Measurements from ENCODE around the gene SLC39A7. TPM values are rescaled to one million over a fixed set of nuclear protein-coding genes. Genes with fewer than 3 reads are reported as not detected.

The SLC39A7 gene
- total RNA-seq, 2 donors from 2014 or later: 80.1 to 132 TPM

DNA sequence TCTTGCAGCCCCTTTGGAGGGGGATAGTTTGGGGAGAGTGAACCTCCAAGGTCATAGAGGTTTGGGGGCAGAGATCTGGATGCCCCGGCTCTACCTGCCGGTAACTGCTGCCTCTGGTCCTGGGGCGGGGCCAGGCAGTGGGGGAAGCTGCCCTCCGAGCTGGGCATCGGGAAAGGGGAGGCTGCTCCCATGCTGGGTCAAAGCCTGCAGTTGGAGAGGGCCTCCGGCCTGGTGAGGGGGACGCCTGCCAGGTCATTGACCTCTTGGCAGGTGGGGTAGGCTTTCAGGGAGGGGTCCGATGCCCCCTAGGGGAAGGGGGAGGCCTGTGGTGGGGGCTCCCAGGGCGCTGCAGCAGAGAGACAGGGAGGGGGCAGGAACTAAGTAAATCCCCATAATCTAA lies 15.5 kb upstream of the SLC39A7 start:
- ATAC-seq: no peak
- no peak for DNase-seq
- intact Hi-C loops (cut with DNase I): no loop called here

DNA sequence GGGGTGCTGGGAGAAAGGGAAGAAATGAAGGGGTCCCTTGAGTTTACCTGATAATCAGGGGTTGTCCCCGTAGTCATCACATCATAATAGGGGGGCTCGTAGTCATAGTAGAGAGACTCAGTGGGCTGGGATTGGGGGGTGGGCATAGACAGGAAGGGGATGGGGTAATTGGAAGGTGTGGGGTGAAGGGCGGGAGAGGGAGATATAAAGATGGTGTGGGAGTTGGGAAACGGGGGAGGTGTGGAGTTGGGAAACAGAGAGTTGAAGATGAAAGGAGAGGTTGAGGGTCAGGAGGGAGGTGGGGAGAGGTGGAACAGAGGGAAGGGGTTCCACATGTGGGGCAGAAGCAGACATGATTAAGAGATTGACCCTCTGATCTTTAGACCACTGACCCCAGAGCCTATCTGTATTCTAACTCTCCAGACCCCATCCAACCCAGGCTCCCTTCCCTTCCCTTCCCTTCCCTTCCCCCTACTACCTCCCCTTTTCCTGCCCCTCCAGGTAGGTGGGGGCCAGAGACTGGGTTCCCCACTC lies 14.9 kb upstream of the SLC39A7 start:
- DNase-seq (no peak), ATAC-seq (no peak)
- intact Hi-C loops (cut with DNase I): no loop called here

DNA sequence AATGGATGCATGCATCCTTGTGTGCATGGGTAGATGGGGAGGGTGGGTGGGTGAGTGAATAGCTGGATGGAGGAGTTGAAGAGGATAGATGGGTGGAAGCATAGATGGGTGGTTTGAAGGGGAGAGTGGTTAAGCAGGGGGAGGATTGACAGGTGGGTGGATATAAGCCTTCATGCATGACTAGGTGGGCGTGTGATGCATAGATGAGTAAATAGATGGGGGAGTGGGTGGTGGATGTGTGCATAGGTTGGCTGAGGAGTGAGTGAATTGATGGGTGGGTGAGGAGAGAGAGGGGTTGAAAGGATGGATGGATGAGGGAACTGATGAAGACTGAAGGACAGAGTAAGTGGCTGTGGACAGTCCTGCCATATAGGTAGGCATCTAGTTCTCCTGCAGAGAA lies 12.9 kb upstream of the SLC39A7 start:
- no peak for DNase-seq
- intact Hi-C loops (cut with DNase I): no loop called here
- ATAC-seq: no peak

DNA sequence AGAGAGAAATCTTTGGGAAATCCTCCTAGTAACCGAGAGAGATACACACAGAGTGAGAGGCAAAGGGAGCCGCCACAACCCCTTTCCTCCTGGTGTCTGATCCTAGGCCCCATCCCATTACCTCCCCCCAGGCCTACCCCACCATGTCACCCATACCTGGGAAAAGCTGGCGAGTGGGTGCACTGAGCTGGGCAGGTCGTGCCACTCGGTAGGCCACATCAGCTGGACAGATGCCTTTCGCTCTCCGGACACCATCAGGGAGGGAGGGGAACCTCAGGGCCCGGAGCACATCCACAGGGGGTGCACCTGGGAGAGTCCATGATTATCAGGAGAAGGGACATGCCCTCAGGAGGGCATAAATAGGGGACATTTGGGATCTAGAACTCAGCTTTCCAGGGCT lies 11.5 kb upstream of the SLC39A7 start:
- intact Hi-C loops (cut with DNase I): no loop called here
- DNase-seq: no peak
- no peak for ATAC-seq

DNA sequence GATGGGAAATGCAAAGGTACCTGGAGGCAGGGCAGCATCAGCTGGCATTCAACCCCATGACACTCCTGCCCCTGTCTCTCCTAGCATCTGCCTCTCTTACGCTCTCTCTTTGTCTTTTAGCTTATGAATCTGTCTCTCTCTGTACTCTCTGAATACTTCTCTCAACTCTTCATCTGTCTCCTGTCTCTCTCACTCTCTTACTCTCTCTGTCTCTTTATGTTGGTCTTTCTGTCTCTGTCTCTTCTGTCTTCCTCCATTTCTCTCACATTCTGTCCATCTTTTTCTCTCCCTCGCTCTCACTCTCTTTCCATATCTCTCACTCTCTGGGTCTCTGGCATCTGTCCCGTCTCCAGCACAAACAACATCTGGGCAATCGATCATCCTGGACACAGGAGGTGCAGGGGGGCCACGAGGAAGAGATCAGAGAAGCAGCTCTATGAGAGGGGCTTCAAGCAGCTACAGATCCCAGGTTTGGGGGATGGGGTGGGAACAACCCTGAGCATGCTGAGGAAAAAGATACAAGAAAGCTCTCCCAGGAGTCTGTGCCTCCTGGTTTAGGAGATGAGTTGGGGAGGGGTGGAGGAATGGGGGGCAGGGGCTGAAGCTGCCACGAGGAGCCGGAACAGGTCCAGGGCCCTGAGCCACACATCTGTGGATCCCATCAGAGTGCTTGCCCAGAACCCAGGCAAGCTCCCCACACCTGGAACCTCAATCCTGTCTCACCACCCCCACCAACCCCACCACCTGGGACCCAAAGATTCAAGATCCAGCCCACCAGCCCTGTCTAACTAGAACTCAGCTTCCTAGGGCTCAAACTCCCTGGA lies 10.8 kb upstream of the SLC39A7 start:
- DNase-seq (no peak), ATAC-seq (no peak)
- intact Hi-C loops (cut with DNase I): no loop called here

DNA sequence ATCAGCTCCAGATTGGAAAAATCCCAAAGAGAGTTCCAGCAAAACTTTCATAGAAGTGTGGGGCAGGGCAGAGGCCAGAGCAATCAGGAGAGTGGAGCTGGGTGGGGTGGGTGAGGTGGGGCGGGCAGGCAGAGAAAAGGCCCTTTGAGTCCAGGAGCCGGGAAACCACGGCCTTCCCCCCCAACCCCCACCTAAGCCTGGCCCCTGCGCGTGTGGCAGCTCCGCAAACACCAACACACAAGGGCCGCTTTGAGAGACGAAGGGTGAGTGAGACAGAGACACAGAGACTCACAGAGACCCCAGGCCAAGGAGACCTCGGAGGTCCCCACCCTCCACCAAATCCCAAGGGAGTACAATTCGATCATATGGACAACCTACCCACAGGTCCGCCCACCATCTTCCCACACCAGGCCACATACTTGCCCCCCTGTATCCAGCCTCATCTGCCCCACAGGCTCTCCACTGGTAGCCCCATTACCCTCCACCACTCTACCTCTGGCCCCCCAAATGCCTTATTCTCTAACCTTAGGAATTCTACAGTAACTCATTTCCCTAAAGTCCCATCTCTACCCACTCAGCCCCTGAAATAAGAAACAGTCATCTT lies 10.1 kb upstream of the SLC39A7 start:
- intact Hi-C loops (cut with DNase I): no loop called here
- no peak for DNase-seq
- ATAC-seq: no peak

DNA sequence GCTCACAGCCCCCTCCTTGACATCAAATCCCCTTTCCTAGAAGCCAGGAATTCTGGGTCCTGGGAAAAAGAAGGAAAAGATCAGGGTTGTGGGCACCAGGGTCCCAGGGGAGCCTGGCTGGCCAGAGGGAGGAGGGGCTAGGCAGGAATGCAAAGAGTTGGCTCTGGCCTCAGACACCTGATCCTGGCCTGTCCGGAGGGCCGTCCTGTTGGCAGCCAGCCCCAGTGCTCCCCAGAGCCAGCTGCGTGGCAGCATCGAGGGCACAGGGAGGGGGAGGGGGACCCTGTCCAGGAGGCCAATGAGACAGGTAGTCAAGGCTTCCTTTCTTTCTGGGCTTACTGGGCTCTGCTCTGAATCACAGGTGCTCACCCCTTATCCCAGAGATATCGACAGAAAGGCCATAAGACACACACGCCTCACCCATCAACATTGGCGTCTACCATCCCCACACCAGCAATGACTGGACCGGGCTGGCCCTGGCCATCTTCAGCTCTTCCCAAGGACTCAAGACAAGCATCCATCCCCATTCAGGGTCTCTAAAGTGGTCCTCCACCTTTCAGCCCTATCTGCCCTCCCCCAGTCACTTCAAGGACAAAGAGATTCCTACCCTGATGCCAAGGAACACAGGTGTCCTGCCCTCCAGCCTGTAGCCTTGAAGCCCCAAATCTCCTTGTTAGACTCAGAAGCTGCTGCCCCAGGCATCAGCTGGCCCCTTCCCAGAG lies 9.1 kb upstream of the SLC39A7 start:
- no peak for DNase-seq
- no peak for ATAC-seq
- intact Hi-C loops (cut with DNase I): no loop called here

DNA sequence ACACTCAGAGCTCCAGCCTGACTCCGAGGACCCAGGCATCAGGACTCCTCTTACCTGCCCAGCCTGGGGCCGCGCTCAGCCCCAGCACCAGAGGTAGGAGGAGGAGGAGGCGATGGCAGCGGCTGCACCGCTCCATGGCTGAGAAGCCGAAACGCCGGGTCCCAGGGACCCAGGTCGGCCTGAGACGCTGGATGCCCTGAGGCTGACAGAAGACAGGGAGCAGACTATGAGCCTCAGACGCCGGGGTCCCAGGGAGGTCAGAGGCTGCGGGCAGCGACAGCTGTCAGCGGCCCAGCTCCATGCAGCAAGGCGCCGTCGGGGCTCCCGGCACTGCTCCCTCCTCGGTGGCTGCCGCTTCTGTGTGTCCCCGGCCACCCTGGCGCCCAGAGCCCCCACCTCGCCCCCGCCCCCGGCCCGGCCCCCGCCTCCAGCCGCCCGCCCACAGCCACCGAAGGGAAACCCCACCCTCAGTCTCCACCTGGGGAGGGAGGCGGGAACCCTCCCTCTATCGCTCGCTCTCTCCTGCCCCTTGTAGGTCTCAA lies 8.5 kb upstream of the SLC39A7 start, which contains the start of gene COL11A2:
TSS of gene COL11A2 (minus strand) at position 363 of the 542 bp plus-strand sequence. CDS start at position 136, 227 bp downstream.
- peak; percentile 9 to 16 for ATAC-seq
- DNase-seq: no peak
- intact Hi-C loops (cut with DNase I): no loop called here

DNA sequence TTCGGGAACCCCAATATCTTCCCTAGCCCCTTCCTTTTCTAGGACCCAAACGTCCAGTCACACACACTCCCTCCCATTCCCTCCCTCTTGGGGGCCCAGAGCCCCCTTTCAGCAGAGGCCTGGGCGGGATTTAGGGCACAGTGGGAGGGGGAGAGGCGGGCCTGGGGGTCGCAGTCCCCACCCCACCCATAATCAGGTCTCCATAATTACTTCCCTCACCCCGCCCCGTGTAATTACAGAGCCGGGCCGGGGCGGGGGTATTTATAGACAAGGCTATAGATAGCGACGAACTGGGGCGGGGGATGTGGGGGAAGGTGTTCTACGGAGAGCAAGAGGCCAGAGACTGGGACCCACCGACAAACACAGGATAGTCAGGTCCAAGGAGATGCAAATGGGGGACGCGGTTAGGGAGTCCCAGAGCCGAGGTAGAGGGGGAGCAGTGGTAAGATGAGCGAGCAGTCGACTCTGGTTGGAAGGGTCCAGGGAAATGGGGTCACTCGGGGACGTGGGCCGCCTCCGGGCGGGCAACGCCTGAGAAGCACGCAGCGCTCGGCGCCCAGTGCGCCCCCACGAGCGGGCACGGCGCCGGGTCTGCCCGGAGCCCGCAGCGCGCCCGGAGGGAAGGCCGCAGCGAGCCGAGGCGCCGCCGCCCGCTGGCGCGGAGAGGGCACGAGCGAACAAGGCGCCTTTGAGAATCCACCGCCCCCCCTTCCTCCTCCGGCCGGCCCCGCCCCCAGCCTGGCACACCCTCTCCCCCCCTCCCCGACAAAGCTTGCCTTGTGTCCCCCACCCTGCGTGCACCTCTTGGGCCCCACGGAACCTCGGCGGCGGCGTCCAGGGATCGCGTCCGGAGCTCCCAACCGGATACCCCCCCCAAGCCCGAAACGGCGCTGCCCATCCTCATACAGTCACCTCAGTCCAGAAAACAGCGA lies 7.7 kb upstream of the SLC39A7 start:
- intact Hi-C loops (cut with DNase I): no loop called here
- ATAC-seq (peak; percentile 30 to 50), DNase-seq (peak; percentile 58)

DNA sequence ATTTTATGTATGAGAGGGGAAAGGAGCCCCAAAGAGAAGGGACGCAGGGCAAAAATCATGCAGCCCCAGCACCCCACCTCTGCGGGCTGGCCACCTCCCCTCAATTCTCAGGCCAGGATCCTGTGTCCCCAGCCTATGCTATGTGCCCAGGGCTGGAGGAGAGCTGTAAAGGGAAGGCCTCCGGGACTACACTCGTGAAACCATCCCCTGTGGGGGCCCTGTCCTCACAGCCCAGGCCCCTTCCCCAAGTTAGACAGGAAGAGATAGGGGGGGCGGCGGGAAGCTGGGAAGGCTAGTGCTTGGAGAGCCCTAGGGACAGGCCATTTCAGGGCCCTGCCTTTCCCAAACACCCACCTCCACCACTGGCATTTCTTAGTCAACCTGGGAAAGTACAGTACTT lies 7.0 kb upstream of the SLC39A7 start:
- no peak for ATAC-seq

DNA sequence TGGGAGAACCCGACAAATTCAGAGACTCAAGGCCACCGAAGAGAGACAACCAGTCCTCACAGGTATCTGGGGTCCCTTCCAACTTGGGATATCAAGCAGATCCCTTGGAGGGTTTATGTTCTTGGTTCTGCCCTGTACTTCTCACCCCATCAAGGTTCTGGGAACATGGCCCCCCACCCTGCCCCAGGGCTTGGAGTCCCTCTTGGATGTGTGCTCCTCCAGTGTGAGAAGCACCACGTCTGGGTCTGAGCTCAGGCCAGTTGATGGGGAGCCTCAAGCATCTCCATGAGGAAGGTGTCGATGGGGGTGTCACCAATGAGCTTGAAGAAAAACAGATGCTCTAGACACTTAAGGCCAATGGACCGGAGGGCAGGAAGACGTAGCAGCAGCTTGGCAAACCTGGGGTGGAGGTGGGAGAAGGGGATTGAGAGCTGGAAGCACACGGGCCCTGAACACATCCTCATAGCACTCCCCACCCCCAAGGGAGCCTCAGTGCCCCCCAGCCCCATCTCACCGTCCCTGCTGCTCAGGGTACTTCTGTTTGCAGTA lies 6.2 kb upstream of the SLC39A7 start:
- DNase-seq (no peak), ATAC-seq (no peak)
- intact Hi-C loops (cut with DNase I): no loop called here

More for the DNA sequence above, 7.0 kb upstream of the SLC39A7 start:
- no peak for DNase-seq
- intact Hi-C loops (cut with DNase I): no loop called here

DNA sequence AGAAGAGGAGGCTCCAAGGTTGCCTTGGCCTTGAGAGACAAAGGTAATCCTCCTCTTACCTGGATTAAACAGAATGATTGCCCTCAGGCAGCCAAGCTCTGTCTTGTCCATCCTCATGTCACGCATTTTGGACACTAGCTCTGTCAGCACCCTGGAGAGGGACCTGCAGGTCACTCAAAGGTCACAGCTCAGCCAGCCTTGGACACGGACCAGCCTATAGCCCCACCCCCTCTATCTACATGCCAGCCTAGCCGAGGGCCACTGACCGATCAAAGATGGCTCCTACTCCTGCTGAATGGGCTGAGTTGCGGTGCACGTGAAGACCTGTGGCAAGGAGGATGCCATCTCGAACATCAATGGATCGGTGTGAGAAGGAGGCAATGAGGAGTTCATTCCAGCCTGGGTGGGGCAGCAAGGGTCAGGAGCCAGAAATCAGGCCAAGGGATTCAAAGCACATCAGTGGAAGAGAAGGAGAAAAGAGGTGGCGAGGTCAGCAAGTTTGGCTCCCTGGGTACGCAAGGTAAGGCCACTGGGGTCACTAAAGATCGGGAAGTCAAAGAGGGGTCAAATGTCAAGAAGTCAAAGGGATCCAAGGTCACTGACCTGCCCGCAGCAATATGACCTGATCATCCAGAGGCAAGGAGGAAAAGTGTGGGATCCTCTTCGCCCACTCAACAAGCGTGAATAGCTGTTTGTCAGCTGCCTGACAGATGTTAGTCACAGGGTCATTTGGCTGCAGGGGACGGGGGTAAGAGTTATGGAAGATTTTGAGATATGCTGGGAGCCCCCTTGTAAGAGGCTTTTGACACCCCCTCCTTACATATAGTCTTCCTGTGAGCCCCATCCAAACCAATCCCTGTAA lies 5.1 kb upstream of the SLC39A7 start:
- intact Hi-C loops (cut with DNase I): loop anchor here in 1 of 2 donors (5.0 kb wide), 2 partner anchors 33 to 1068 kb away; partner anchors contain the start of gene ATF6B
- ATAC-seq (no peak), DNase-seq (no peak)

DNA sequence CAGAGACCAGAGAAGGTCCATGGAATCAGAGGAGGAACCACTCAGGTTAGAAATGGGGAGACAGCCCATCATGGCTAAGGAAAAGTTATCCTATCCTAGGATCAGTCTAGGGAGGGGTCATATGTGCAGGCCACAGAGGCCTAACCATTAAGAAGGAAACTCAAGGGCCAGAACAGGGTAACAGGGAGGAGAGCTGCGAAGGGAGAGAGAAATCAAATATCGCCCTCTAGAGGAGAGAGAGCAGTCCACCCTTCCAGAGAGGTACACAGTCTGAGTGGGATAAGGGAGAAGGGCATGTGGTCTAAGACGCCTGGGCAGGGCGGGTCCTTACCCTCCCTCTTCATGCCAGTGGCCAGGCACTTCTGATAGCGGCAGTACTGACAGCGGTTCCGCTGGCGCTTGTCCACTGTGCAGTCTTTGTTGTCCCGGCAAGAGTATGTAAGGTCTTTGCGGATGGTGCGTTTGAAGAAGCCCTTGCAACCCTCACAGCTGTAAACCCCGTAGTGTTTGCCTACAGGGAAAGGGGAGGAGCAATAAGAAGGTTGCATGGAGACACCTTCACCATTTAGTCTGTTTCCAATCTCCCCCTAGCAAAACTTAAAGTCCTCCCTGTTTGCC lies 3.1 kb upstream of the SLC39A7 start:
- ATAC-seq (peak; percentile 9 to 31), DNase-seq (peak; percentile 49)
- intact Hi-C loops (cut with DNase I): loop anchor here in 1 of 2 donors (5.0 kb wide), 2 partner anchors 35 to 1070 kb away; partner anchors contain the start of gene ATF6B

DNA sequence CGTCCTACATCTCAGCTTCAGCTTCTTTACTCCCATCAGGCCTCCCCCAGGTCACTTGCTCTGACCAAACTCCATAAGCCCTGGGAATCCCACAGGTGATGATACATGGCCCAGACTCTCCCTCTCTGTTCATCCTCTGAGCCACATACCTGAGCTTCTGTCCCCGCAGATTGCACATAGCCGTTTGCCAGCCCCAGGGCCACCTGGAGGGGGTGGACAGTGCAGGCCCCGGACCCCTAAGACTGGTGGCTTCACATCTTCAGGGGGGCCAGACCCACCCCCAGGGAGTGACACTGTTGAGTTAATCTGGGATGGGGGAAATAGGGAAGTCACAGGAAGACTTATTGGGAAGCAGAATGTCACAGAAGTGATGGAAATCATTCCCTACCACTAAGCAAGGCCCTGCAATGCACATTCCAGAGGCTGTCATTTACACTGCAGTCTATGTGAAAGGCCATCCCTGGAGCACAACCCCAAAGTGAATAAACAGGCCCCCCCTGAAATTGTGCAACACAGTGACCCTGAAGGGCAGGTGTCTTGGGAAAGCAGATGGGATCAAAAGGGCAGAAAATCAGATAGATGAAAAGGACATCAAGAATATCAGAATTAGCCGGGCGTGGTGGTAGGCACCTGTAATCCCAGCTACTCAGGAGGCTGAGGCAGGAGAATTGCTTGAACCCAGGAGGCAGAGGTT lies 2.4 kb upstream of the SLC39A7 start:
- intact Hi-C loops (cut with DNase I): loop anchor here in 1 of 2 donors (5.0 kb wide), 2 partner anchors 36 to 1071 kb away; partner anchors contain the start of gene ATF6B
- no peak for ATAC-seq
- DNase-seq: no peak

DNA sequence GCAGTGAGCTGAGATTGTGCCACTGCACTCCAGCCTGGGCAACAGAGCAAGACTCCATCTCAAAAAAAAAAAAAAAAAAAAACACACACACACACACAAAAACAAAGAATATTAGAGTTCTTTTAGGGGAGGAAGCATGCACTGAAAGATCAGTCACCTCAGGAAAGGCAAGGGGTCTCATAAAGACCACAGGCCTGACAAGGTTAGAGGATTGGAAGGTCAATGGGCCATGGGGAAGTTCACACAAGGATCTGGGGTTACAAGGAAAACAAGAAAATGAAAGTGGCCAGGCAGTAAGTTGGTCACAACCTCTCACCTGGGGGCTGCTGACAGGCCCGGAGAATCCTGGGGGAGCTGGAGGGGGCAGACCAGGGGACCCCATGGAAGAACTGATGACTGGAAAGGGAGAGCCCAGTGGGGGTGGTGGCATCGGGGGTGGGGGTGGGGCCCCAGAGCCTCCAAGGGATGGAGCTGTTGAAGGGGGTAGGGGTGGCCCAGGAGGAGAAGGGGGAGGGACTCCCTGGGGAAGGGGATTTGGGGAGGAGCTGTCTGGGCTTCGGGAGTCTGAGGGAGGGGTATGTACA lies 1.7 kb upstream of the SLC39A7 start:
- ATAC-seq: no peak
- intact Hi-C loops (cut with DNase I): loop anchor here in 1 of 2 donors (5.0 kb wide), 2 partner anchors 37 to 1072 kb away; partner anchors contain the start of gene ATF6B

More for the DNA sequence above, 1.7 kb upstream of the SLC39A7 start:
- DNase-seq: no peak

Measured in left cardiac atrium (tissue), 4 donors.